RWPE1 (cell line): ENCODE measurements around the gene FBXL15.

Source experiments
- CTCF ChIA-PET: fragments of 350-600 bp; sonication (Branson Sonifier 250); formaldehyde crosslinking; extraction: SDS; loops from one replicate; lab custom pipeline; 2021; lab: Yijun Ruan, JAX
- POLR2A ChIA-PET: fragments of 400-600 bp; formaldehyde crosslinking; extraction: SDS; loops from one replicate; lab custom pipeline; 2020; ENCODE audit warnings: antibody characterized with exemption; ENCODE audit not compliant: low non-redundant PET; lab: Yijun Ruan, JAX
- DNase-seq: peaks from one replicate; pipeline ENCODE4 v3.0.0; 2012; ENCODE audit warnings: low spot score
- H3K27ac ChIP-seq: fragments of 450-650 bp; 2 replicates; pipeline ENCODE4 v1.5.1; 2017
- TF ChIP-seq, protein P1 (sequence below): fragments of 450-650 bp; conservative IDR thresholded peaks from 2 replicates; pipeline ENCODE4 v1.5.1; 2017; ENCODE audit warnings: low read depth, mild to moderate bottlenecking

The FBXL15 gene

GRCh38 chr10:102435133-102435497, 14.5 kb downstream of the FBXL15 start:
- DNase-seq = no peak
- POLR2A ChIA-PET = no interaction called here
- CTCF ChIA-PET = interaction anchor here (0.6 to 1.2 kb wide), 3 partner anchors 16 to 205 kb away, joined by 3 to 4 read pairs (median 3); no protein-coding TSS in a partner anchor

DNA sequence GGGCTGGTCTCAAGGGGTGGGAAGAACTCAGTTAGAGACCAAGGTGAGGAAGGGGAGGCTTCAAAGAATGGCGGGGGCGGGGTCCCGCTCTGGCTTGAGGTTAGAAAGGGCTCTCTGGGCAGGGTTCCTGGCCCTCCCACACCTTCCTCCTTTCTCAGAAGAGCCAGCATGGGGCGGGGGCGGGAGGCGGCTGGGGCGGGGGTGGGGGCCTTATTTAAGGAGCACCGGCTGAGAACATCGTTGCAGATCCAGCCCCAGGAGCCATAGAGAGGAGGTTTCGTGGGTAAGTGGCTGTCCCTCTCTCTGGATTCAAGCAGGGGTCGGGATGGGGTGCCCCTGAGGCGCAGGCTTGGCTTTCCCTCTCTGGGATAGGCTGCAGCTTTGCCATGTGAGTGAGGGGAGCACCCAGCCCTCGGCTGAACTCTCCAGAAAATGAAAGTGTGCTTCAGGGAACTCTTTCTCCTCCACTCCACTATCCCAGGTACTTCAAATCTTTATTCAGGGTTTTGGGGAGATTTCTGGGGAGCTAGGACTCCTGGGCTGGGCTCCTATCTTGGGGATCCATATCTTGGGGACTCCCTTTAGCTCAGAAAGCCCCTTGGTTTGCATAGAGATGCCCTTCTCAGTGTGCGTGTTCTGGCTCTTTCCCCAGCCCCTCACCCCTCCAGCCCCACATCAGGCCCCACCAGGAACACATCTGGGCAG, 15.0 kb downstream of the FBXL15 start:
- TF ChIP-seq, protein P1, sequence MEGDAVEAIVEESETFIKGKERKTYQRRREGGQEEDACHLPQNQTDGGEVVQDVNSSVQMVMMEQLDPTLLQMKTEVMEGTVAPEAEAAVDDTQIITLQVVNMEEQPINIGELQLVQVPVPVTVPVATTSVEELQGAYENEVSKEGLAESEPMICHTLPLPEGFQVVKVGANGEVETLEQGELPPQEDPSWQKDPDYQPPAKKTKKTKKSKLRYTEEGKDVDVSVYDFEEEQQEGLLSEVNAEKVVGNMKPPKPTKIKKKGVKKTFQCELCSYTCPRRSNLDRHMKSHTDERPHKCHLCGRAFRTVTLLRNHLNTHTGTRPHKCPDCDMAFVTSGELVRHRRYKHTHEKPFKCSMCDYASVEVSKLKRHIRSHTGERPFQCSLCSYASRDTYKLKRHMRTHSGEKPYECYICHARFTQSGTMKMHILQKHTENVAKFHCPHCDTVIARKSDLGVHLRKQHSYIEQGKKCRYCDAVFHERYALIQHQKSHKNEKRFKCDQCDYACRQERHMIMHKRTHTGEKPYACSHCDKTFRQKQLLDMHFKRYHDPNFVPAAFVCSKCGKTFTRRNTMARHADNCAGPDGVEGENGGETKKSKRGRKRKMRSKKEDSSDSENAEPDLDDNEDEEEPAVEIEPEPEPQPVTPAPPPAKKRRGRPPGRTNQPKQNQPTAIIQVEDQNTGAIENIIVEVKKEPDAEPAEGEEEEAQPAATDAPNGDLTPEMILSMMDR = no peak
- ChIA-PET POLR2A (interaction anchor here (0.5 to 0.6 kb wide), 2 partner anchors 17 to 54 kb away, joined by 4 read pairs; no protein-coding TSS in a partner anchor), CTCF (interaction anchor here (0.9 to 1.2 kb wide), 2 partner anchors 13 to 42 kb away, joined by 4 to 5 read pairs; no protein-coding TSS in a partner anchor)
- no peak overlapping the region for H3K27ac ChIP-seq
- DNase-seq = no peak

More at GRCh38 chr10:102435133-102435497, 14.5 kb downstream of the FBXL15 start:
- peak overlapping the region; percentile 27; the same call in 1 of the 2 replicates for H3K27ac ChIP-seq
- TF ChIP-seq, protein P1 = no peak

GRCh38 chr10:102436312-102436711, 15.7 kb downstream of the FBXL15 start:
- ChIA-PET POLR2A (interaction anchor here (0.5 kb wide), 1 partner anchor 17 kb away, joined by 4 read pairs; no protein-coding TSS in a partner anchor), CTCF (interaction anchor here (0.6 to 0.9 kb wide), 2 partner anchors 14 to 67 kb away, joined by 5 to 7 read pairs; no protein-coding TSS in a partner anchor)
- no peak overlapping the region for H3K27ac ChIP-seq
- TF ChIP-seq, protein P1 = no peak
- no peak for DNase-seq

- H3K27ac ChIP-seq = no peak overlapping the region
- ChIA-PET CTCF (no interaction called here), POLR2A (interaction anchor here (0.7 kb wide), 1 partner anchor 124 kb away, joined by 7 read pairs; no protein-coding TSS in a partner anchor)
- TF ChIP-seq, protein P1 = no peak
- no peak for DNase-seq
Observed at GRCh38 chr10:102437515-102437914, 16.9 kb downstream of the FBXL15 start.

- ChIA-PET POLR2A (no interaction called here), CTCF (no interaction called here)
- no peak for DNase-seq
- H3K27ac ChIP-seq = no peak overlapping the region
- TF ChIP-seq, protein P1 = no peak
Observed at GRCh38 chr10:102438374-102438773, 17.7 kb downstream of the FBXL15 start.

DNA sequence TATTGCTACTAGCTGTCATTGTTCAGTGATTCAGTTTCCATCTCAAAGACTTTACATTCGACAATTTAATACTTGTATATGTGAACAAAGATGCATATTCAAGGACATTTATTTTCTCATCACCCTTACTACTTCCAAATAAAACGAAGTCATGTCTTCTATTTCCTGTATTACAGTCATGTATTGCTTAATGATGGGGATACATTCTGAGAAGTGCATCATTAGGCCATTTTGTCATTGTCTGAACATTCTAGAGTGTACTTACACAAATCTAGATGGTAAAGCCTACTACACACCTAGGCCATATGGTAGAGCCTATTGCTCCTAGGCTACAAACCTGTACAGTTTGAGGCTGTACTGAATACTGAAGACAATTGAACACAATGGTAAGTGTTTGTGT, 24.2 kb downstream of the FBXL15 start:
- ChIA-PET CTCF (interaction anchor here (0.6 kb wide), 1 partner anchor 12 kb away, joined by 3 read pairs; no protein-coding TSS in a partner anchor), POLR2A (no interaction called here)
- H3K27ac ChIP-seq = no peak overlapping the region
- no peak for DNase-seq
- TF ChIP-seq, protein P1 = no peak
